Stimulated activated CD4-positive, alpha-beta T cell treated with anti-CD3 and anti-CD28 coated beads, Interleukin-2, amount 100 ng/mL, for 4 hours (primary cell): Measurements from ENCODE around the gene LRRC75A.
"Not testable (repeated sequence)": the region's sequence is repeated elsewhere in the genome, so short reads cannot be mapped to it uniquely, and the experiment has no call there.

Source experiments
- DNase-seq: peaks from one replicate; pipeline ENCODE4 v3.0.0-alpha.2; 2020; ENCODE audit warnings: low read depth

Gene LRRC75A, protein sequence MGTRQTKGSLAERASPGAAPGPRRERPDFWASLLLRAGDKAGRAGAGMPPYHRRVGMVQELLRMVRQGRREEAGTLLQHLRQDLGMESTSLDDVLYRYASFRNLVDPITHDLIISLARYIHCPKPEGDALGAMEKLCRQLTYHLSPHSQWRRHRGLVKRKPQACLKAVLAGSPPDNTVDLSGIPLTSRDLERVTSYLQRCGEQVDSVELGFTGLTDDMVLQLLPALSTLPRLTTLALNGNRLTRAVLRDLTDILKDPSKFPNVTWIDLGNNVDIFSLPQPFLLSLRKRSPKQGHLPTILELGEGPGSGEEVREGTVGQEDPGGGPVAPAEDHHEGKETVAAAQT

GRCh38 chr17:16491703-16492612 is at the start of gene LRRC75A:
LRRC75A (minus strand) TSS chr17:16492193; CDS start chr17:16491990, 203 bp downstream.
- peak; percentile 42 for DNase-seq

DNA sequence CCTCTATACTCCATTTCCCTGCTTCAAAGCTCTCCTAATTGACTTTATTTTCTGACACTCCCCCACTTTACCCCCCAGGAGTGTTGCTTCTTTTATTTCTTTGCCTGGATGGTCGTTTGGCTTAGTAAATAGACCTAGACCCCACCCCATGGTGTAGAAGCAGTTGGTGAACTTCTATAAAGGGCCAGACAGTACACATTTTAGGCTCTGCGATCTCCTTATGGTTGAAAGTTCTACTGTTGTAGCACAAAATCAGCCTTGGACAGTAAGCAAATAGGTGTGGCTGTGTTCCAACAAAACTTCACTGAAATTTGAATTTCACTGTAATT is 45.1 kb upstream of the LRRC75A start:
- DNase-seq = no peak

GRCh38 chr17:16534236-16534635 is 42.2 kb upstream of the LRRC75A start:
- DNase-seq = no peak

DNA sequence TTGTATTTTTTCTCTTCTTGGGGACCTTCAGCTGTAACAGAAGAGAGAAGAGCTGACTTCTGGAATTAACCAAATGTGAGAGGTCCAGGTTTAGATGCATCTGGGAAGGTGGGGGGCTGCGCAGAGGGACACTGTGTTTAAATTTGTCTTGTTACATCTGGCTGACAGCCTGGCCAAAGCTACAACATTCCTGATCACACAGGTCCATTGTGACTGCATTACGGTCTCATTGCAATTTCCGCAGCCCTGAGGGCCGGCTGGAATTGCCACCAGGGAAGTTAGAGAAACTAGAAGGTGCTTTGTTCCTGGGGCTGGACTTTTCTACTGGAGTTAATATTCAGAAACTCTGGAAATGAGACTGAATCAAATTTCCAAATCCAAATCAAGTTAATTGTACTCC is 37.9 kb upstream of the LRRC75A start:
- no peak for DNase-seq

GRCh38 chr17:16527298-16527697 is 35.3 kb upstream of the LRRC75A start:
- no peak for DNase-seq

- not testable (repeated sequence) for DNase-seq
Measured at GRCh38 chr17:16525556-16525955, 33.6 kb upstream of the LRRC75A start.

GRCh38 chr17:16521070-16521727 is 29.2 kb upstream of the LRRC75A start:
- peak; percentile 52 for DNase-seq

DNA sequence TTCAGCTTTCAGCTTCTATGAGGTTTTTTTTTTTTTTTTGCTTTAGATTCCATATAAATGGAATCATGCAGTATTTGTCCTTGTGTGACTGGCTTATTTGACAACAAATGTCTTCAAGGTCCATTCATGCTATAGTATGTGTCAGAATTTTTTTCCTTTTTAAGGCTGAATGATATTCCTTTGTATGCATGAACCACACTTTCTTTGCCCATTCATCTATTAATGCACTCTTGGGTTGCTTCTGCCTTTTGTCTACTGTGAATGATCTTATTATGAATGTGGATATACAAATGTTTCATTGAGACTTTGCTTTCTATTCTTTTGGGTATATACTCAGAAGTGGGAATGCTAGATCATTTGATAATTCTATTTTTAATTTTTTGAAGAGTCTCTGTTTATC is 27.0 kb upstream of the LRRC75A start:
- no peak for DNase-seq

- DNase-seq = no peak
Measured at GRCh38 chr17:16517477-16517876, 25.5 kb upstream of the LRRC75A start.

- no peak for DNase-seq
Measured at GRCh38 chr17:16516594-16517051, 24.6 kb upstream of the LRRC75A start.

GRCh38 chr17:16515933-16516332 is 23.9 kb upstream of the LRRC75A start:
- DNase-seq = no peak

GRCh38 chr17:16513873-16514272 is 21.9 kb upstream of the LRRC75A start:
- DNase-seq = no peak

DNA sequence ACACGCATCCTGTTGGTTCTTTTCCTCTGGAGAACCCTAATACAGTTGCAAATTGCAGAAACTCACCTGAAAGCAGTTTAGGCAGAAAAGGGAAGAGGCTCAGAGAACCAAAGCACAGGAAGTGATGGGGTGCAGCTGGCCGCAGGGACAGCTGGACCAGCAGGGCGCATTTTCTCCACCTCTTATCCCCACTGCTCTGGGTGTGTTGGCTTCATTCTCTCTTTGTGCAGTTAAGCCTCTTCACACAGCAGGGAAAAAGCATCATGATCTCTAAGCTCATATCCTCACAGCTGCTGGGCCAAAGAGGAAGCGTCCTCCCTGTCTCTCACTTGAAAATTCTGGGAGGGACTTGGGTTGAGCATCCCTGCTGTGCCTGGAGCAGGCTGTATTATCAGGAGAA is 20.0 kb upstream of the LRRC75A start:
- no peak for DNase-seq

- DNase-seq = no peak
Measured at GRCh38 chr17:16511593-16511992, 19.6 kb upstream of the LRRC75A start.

DNA sequence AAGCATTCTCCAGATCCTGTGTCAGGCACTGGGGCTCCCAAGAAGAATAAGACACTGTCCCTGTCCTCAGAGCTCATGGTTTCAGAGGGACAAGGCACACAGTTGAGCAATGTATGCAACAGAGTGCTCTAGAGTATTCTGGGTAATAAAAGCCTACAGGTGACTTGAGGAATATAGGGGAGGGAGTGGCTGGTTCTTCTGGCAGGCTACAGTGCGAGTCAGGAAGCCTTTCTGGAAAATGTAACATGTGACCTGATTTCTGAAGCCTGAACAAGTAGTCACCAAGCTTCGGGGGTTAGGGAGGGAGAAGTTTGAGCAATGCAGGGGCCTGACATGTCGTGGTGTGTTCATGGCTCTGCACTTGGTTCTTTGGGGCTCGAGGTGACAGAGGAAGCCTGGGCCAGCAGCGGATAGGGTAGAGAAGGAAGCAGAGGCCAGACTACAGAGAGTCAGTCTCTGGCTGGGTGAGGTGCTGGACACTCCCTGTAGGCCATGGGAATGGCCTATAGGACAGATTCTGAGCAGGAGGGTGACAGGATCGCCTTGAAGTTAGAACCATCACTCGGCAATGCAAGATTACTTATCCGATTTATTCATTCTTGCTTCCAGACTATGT is 16.0 kb upstream of the LRRC75A start:
- DNase-seq = no peak

DNA sequence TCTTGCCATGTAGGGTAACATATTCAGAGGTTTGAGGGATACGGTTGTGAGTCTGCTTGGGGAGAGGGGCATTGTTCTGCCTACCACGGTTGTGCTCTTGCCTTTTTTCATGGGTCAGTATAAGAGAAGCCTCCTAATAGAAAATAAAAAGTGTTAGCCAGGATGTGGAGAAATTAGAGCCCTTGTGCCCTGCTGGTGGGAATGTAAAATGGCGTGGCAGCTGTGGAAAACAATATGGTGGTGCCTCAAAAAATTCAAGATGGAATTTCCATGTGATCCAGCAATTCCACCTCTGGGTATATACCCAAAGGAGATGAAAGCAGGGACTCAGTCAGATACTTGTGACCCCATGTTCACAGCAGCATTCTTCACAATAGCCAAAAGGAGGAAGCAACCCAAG is 14.2 kb upstream of the LRRC75A start:
- no peak for DNase-seq

DNA sequence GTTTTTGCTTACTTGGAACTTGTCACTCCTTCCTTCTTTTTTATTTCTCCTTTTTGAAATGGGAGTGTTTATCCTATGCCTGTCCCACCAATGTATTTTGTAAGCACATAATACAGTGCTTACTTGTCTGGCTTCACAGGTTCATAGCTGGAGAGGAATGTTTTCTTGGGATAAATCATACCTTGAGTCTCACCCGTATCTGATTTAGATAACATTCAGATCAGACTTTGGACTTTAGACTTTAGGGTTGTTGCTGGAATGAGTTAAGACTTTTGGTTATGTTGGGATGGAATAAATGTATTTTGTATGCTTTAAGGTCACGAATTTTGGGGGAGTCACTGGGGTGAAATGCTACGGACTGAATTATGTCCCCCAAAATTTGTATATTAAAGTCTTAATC is 13.0 kb upstream of the LRRC75A start:
- no peak for DNase-seq

GRCh38 chr17:16496820-16497489 is 5.0 kb upstream of the LRRC75A start:
- no peak for DNase-seq

- DNase-seq = no peak
Measured at GRCh38 chr17:16495980-16496819, 4.2 kb upstream of the LRRC75A start.

- no peak for DNase-seq
Measured at GRCh38 chr17:16495561-16495960, 3.6 kb upstream of the LRRC75A start.

DNA sequence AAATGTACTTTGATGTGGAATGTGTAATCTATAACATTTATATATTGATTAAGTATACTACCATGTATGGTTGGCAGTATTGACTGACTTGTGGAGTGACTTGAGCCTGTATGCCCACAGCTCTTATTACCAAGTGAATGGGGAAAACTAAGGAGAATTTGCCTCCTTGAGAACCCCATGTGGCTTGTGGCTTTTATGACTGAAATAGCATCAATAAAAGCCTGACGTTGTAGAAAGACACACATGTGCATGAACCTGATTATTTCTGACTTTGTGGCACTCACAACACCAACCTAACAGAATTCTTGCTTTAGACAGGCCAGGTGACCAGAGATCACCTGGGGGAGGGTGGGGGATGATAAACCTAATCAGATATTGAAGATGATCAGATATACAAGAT is 2.1 kb upstream of the LRRC75A start:
- no peak for DNase-seq
